DMS53 (cell line): ENCODE data around the gene TRRAP.
"Not testable (repeated sequence)": the region's sequence is repeated elsewhere in the genome, so short reads cannot be mapped to it uniquely, and the experiment has no call there.

ENCODE experiments used
- DNase-seq: peaks from one replicate; lab custom pipeline; 2025; lab: John Stamatoyannopoulos, UW

The TRRAP gene

GRCh38 chr7:98866351-98866750, 12.0 kb upstream of the TRRAP start:
- no peak for DNase-seq

DNA sequence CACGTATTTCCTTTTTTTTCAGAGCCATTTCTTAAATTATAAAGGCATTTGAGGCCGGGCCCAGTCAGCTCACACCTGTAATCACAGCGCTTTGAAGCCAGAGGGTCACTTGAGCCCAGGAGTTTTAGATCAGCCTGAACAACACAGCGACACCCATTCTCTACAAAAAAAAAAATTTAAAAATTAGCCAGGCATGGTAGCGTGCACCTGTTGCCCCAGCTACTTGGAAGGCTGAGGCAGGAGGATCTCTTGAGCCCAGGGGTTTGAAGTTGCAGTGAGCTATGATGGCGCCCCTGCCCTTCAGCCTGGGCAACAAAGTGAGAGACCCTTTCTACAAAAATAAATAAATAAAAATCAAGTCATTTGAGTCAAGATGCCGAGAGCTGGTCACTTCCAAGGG, 11.6 kb upstream of the TRRAP start:
- DNase-seq: no peak

- no peak for DNase-seq
Measured at GRCh38 chr7:98868450-98868849, 9.9 kb upstream of the TRRAP start.

GRCh38 chr7:98869027-98869596, 9.2 kb upstream of the TRRAP start:
- DNase-seq: no peak

GRCh38 chr7:98869597-98870120, 8.7 kb upstream of the TRRAP start, which contains the start of gene TMEM130:
TMEM130 (minus strand) TSS chr7:98870014; CDS start chr7:98869861, 153 bp downstream.
- no peak for DNase-seq

DNA sequence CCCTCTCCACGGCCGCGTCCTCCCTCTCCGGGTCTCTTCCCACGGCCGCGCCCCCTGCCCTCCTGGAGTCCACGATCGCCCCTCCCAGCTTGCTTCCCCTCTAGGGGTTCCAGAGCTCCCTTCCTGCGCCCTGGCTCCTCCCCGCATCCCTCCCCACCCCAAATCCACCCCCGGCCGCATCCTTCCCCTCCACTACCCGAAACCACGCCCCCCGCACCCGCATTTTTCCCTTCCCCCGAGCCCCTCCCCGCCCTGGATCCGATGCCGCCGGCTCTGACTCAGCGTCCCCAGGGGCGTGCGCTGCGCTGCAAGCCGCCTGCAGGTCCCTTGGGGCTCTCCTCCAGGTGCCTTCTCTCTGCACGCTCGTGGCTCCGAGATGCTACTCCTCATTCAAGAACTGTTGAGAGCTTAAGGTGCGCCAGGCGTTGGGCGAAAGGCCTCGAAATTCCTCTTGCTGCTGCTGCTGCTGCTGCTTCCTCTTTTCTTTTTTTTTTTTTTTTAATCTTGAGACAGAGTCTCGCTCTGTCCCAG, 8.1 kb upstream of the TRRAP start:
- peak; percentile 36 for DNase-seq

DNA sequence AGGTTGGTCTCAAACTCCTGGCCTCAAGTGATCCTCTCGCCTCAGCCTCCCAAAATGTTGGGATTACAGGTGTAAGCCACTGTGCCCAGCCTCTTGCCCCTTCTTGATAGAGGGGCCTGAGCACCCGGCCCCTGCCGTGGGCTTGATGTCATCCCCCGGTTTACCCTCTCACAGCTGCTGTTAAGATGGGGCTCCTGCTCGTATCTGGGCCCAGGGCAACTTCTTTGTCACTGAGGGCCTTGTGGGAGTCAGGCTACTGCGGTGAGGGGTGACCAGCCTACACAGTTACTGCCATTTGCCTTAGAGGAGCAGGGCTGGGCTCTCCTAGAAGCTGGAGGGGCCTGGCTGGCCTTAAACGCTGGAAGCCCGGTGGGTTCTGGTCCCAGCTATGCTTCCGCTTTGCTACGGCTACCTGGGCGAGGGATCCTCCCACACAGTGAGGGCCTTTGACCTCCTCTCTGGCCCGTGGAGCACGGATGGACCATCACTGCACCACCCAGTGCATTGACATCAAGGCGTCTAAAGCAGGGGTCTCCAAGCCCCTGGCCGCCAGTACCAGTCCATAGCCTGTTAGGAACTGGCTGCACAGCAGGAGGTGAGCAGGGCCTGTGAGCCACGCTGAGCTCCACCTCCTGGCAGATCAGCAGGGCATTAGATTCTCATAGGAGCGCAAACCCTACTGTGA, 7.4 kb upstream of the TRRAP start:
- no peak for DNase-seq

GRCh38 chr7:98872328-98872924, 5.9 kb upstream of the TRRAP start:
- DNase-seq: peak; percentile 75

DNA sequence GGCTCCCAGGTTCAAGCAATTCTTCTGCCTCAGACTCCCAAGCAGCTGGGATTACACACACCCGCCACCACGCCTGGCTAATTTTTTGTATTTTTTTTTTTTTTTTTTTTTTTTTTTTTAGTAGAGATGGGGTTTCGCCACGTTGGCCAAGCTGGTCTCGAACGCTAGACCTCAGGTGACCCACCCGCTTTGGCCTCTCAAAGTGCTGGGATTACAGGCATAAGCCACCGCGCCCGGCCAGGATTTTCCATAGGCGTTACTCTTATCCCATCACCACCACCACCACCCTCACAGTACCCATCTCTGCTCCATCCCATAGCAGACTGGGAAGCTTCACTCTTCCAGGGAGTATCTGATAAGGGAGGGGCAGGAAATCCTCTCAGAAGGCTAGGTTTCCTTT, 4.7 kb upstream of the TRRAP start:
- DNase-seq: not testable (repeated sequence)

DNA sequence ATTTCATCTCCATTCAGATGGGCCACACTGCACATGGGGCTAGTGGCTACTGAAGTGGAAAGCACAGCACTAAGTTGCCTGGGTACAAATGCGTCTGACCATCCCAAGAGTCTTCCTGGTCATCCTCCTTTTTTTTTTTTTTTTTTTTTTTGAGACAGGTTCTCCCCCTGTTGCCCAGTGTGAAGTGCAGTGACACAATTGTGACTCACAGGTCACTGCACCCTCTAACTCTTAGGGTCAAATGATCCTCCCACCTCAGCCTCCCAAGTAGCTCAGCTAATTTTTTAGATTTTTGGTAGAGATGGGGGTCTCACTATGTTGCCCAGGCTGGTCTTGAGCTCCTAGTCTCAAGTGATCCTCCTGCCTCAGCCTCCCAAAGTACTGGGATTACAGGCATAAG, 3.4 kb upstream of the TRRAP start:
- DNase-seq: no peak

- no peak for DNase-seq
Measured at GRCh38 chr7:98875501-98875900, 2.8 kb upstream of the TRRAP start.

DNA sequence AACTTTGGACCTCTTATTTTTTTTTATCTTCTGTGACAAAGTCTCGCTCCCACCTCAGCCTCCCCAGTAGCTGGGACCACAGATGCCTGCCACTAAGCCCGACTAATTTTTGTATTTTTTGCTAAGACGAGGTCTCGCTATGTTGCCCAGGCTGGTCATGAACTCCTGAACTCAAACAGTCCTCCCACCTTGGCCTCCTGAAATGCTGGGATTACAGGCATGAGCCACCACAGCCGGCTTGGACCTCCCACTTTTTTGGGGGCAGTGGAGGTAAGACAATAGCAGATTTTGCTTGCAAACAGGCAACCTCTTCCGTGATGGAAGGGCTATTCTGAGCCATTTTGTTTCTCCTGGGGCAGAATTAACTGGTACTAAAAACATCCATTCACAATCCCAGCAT, 1.2 kb upstream of the TRRAP start:
- DNase-seq: no peak

GRCh38 chr7:98877692-98878364, 504 bp upstream of the TRRAP start:
- peak; percentile 49 for DNase-seq

DNA sequence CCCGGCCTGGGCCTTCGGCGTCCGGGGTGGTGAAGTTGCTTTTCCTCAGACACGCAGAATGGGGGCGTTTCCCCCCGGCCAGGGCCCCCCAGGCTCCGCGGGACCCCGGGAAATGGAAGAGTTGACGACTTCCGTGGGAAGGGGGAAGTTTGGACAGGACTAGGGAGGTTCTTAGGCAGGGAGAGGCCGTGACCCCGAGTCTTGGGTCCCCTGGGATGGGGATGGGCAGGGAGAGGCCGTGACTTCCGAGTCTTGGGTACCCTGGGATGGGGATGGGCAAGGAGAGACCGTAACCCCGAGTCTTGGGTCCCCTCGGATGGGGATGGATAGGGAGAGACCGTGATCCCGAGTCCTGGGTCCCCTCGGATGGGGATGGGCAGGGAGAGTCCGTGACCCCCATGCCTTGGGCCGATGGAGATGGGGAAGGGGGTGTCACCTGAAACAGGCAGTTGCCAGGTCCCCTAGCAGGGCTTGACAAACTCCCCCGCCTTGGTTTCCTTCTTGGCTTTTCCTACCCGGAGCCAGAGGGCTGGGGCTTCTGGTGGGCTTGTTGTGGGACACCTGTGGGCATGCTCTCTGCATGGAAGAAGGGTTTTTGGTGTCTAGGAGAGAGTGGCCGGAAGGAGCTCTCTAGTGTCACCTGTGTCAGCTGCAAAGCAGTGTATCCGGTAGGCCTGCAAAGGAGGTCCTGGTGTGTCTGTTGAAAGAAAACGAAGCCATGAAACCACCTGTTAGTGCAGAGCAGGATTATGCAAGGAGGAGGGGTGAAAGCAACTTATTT, 1.1 kb downstream of the TRRAP start:
- DNase-seq: peak; percentile 87

DNA sequence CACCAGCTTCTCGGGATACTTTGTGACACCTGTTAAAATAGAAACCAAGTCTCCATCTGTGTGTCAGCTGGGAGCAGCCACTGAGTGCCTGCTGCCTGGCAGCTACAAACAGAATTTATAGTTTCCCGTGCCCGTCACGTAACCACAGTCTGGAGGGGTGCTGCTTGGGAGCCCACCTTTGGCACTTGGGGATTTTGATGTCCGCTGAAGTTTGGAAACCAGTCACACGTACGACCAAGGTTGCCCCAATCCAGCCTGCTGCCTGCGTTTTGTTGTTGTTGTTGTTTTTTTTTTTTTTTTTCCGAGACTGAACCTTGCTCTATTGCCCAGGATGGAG, 1.6 kb downstream of the TRRAP start:
- no peak for DNase-seq

DNA sequence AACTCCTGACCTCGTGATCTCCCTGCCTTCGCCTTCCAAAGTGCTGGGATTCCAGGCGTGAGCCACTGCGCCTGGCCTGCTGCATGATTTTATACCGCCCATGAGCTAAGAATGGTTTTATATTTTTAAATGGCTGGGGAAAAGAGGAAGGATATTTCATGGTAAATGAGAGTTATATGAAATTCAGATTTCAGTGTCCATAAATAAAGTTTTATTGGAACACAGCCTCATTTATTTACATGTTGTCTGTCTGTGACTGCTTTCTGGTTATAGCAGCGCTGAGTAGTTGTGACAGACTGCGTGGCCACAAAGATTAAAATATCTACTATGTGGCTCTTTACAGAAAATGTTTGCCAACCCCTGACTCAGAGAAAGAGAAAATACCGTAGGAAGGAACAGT, 2.2 kb downstream of the TRRAP start:
- DNase-seq: no peak

DNA sequence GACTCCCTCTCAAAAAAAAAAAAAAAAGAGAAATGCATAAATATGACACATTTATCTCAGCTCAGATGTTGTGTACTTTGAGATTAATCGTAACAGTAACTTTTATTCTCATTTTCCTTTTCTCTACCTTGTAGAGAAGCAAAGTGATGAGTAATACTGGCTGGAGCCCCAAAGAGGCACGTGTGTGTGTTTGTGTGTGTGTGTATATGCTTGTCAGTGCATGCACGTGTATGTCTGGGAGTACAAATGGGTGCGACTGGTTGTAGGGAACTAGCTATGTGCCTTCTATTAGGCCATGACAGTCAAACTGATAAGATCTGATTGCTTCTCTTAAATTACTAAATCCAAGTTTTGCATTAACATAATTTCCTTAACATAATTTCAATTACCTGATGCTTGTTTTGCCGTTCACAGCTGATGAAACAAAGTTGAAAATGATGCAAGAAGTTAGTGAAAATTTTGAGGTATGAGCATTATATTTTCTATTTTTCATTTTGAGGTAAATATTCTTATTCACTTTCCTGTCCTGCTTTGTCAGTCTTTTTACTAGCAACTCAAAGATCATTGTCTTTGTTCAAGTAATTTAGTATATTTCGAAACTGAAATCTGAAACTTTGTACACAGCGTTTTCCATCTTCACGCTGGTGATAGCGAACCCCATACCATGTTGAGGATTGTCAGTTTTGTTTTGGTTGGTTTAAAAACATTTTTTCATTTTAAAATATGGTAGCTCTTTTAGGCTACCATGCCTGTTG, 3.4 kb downstream of the TRRAP start:
- no peak for DNase-seq

DNA sequence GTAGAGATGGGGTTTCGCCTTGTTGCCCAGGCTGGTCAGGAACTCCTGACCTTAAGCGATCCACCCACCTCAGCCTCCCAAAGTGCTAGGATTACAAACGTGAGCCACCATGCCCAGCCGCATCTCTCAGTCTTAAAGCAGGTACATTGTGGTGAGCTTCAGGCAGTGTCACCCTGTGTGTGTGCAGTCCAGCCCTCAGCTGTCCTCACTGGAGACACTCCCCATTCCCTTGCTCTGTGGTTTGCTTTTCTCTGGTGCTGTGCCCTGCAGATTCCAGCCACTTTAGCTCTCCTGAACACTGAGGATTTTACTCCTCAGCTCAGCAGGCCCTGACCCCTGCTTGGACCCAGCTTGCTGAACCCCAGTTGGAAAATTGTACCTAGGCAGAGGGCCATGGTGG, 6.1 kb downstream of the TRRAP start:
- no peak for DNase-seq

- DNase-seq: no peak
Measured at GRCh38 chr7:98887038-98887437, 8.7 kb downstream of the TRRAP start.

DNA sequence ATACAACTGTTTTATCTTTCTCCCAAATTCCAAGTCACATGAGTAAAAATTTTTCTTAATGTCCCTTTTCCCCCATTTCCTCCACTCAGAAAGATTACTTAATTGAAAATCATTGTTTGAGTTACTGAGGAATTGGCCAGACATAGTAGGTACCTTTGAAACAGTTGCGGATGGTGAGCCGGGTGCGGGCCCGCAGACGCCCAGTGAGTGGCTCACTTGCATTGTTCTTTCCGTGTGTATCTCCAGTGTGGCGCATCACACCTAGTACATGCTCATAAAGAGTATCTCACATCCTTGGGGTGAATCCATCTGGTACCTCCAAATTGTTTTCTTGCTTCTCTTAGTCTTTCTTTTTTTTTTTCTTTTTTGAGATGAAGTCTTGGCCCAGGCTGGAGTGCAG, 14.3 kb downstream of the TRRAP start:
- no peak for DNase-seq

- DNase-seq: no peak
Measured at GRCh38 chr7:98899816-98900215, 21.5 kb downstream of the TRRAP start.
